Right atrium auricular region (tissue), 2 donors: ENCODE measurements around the gene ZNHIT3. TPM values are rescaled to one million over a fixed set of nuclear protein-coding genes. Genes with fewer than 3 reads are reported as not detected.

Experiments used
- DNase-seq: peaks from one replicate; pipeline ENCODE4 v3.0.0-alpha.2; 2019; ENCODE audit warnings: low spot score
- H3K27ac ChIP-seq, 2 donors: fragments of 200-600 bp; sonication (generic); 1 replicate in 1 of 2; 2 replicates in 1 of 2; pipeline ENCODE4 v1.5.1; 2016 to 2019
- H3K27me3 ChIP-seq, 2 donors: fragments of 200-600 bp; sonication (generic); one replicate each; pipeline versions ENCODE4 v1.5.1 to v1.6.0; 2017 to 2019
- H3K36me3 ChIP-seq: fragments of 200-600 bp; sonication (generic); one replicate; pipeline ENCODE4 v1.5.1; 2016
- H3K4me1 ChIP-seq, 2 donors: fragments of 200-600 bp; sonication (generic); one replicate each; pipeline versions ENCODE4 v1.5.1 to v1.6.0; 2017 to 2019
- H3K4me3 ChIP-seq, 2 donors: fragments of 200-600 bp; sonication (generic); 1 replicate in 1 of 2; 2 replicates in 1 of 2; pipeline ENCODE4 v1.5.1; 2017 to 2019; ENCODE audit warnings: mild to moderate bottlenecking in 1 of 2, moderate library complexity in 1 of 2
- H3K9me3 ChIP-seq, 2 donors: fragments of 200-600 bp; sonication (generic); one replicate each; pipeline ENCODE4 v1.5.1; 2019
- CTCF ChIP-seq, 2 donors: fragments of 200-600 bp; sonication (generic); IDR thresholded peaks; one replicate each; pipeline ENCODE4 v1.5.1; 2019; ENCODE audit warnings: antibody characterized with exemption in 2 of 2
- total RNA-seq, 2 donors: library from RNA; depleted of rRNA; stranded (reverse); fragments of >200 nt; gene quantifications; one replicate each; pipeline ENCODE4 v1.1.0, GENCODE V29; 2016

The ZNHIT3 gene
- total RNA-seq, 2 donors from 2014 or later, result 16.4 to 17.6 TPM

GRCh38 chr17:36511216-36511615 lies 24.7 kb downstream of the ZNHIT3 start:
- H3K9me3 ChIP-seq, result no peaks in the 10 kb centered on the region
- TF ChIP-seq CTCF (IDR thresholded peaks at IDR 0.05), result no peak
- H3K4me1 ChIP-seq, result no peaks in the 10 kb centered on the region
- no peak for DNase-seq
- no peaks in the 10 kb centered on the region for H3K27me3 ChIP-seq
- no peak overlapping the region for H3K27ac ChIP-seq
- H3K4me3 ChIP-seq, result no peak overlapping the region
- H3K36me3 ChIP-seq, result peaks cover 8% of the 10 kb centered on the region

GRCh38 chr17:36512641-36513040 lies 26.2 kb downstream of the ZNHIT3 start:
- no peak for TF ChIP-seq CTCF (IDR thresholded peaks at IDR 0.05)
- no peak overlapping the region for H3K4me3 ChIP-seq
- H3K27me3 ChIP-seq, result no peaks in the 10 kb centered on the region
- DNase-seq, result no peak
- peaks cover 7% of the 10 kb centered on the region for H3K36me3 ChIP-seq
- no peaks in the 10 kb centered on the region for H3K9me3 ChIP-seq
- no peaks in the 10 kb centered on the region for H3K4me1 ChIP-seq
- no peak overlapping the region for H3K27ac ChIP-seq

- no peaks in the 10 kb centered on the region for H3K9me3 ChIP-seq
- H3K27me3 ChIP-seq, result no peaks in the 10 kb centered on the region
- DNase-seq, result no peak
- no peaks in the 10 kb centered on the region for H3K4me1 ChIP-seq
- H3K4me3 ChIP-seq, result no peak overlapping the region
- H3K36me3 ChIP-seq, result peaks cover 7% of the 10 kb centered on the region
- no peak overlapping the region for H3K27ac ChIP-seq
- no peak for TF ChIP-seq CTCF (IDR thresholded peaks at IDR 0.05)
Measured at GRCh38 chr17:36514856-36515255, 28.4 kb downstream of the ZNHIT3 start.

GRCh38 chr17:36515837-36516236 lies 29.4 kb downstream of the ZNHIT3 start:
- TF ChIP-seq CTCF (IDR thresholded peaks at IDR 0.05), result no peak
- H3K4me1 ChIP-seq, result no peaks in the 10 kb centered on the region
- DNase-seq, result no peak

GRCh38 chr17:36523113-36523512 lies 36.6 kb downstream of the ZNHIT3 start:
- Histone ChIP-seq H3K27me3 (no peaks in the 10 kb centered on the region), H3K27ac (no peak overlapping the region), H3K4me3 (no peak overlapping the region), H3K36me3 (peaks cover 45% of the 10 kb centered on the region), H3K9me3 (no peaks in the 10 kb centered on the region), H3K4me1 (no peaks in the 10 kb centered on the region)
- no peak for TF ChIP-seq CTCF (IDR thresholded peaks at IDR 0.05)
- DNase-seq, result no peak

More at GRCh38 chr17:36515837-36516236, 29.4 kb downstream of the ZNHIT3 start:
- peaks cover 15% of the 10 kb centered on the region for H3K36me3 ChIP-seq
- H3K27me3 ChIP-seq, result no peaks in the 10 kb centered on the region
- H3K4me3 ChIP-seq, result no peak overlapping the region
- H3K9me3 ChIP-seq, result no peaks in the 10 kb centered on the region
- H3K27ac ChIP-seq, result no peak overlapping the region

- Histone ChIP-seq H3K9me3 (no peaks in the 10 kb centered on the region), H3K36me3 (peaks cover 45% of the 10 kb centered on the region), H3K4me1 (no peaks in the 10 kb centered on the region), H3K27me3 (no peaks in the 10 kb centered on the region), H3K27ac (no peak overlapping the region), H3K4me3 (no peak overlapping the region)
- DNase-seq, result peak; percentile 13
- no peak for TF ChIP-seq CTCF (IDR thresholded peaks at IDR 0.05)
Measured at GRCh38 chr17:36524428-36524876, 38.0 kb downstream of the ZNHIT3 start.
